RKO (cell line): ENCODE data around the gene TNS1.
A peak's percentile ranks its signal among the peaks of the same experiment; 100 is the strongest.
"Not testable (repeated sequence)": the region's sequence is repeated elsewhere in the genome, so short reads cannot be mapped to it uniquely, and the experiment has no call there.

Experiments
- DNase-seq: peaks from one replicate; pipeline ENCODE4 v3.0.0-alpha.2; 2016; ENCODE audit warnings: low spot score

The TNS1 gene

GRCh38 chr2:217795706-217796465, 206.9 kb downstream of the TNS1 start:
- DNase-seq: no peak

GRCh38 chr2:217795067-217795466, 207.7 kb downstream of the TNS1 start:
- no peak for DNase-seq

GRCh38 chr2:217794133-217794986, 208.4 kb downstream of the TNS1 start:
- no peak for DNase-seq

GRCh38 chr2:217793566-217794132, 209.1 kb downstream of the TNS1 start:
- no peak for DNase-seq

- no peak for DNase-seq
Observed at GRCh38 chr2:217792626-217793527, 209.9 kb downstream of the TNS1 start.

- no peak for DNase-seq
Observed at GRCh38 chr2:217791551-217791950, 211.2 kb downstream of the TNS1 start.

GRCh38 chr2:217790681-217791392, 212.0 kb downstream of the TNS1 start:
- DNase-seq: peak; percentile 44

GRCh38 chr2:217790195-217790594, 212.6 kb downstream of the TNS1 start:
- DNase-seq: no peak

- DNase-seq: no peak
Observed at GRCh38 chr2:217789736-217790181, 213.0 kb downstream of the TNS1 start.

- DNase-seq: peak; percentile 52
Observed at GRCh38 chr2:217789003-217789735, 213.6 kb downstream of the TNS1 start.

GRCh38 chr2:217788669-217789002, 214.2 kb downstream of the TNS1 start:
- DNase-seq: no peak

GRCh38 chr2:217787160-217787877, 215.5 kb downstream of the TNS1 start:
- DNase-seq: no peak

GRCh38 chr2:217786560-217786959, 216.2 kb downstream of the TNS1 start:
- not testable (repeated sequence) for DNase-seq

GRCh38 chr2:217785544-217786045, 217.2 kb downstream of the TNS1 start:
- peak; percentile 61 for DNase-seq

GRCh38 chr2:217784996-217785543, 217.7 kb downstream of the TNS1 start:
- no peak for DNase-seq

- DNase-seq: no peak
Observed at GRCh38 chr2:217783243-217783642, 219.6 kb downstream of the TNS1 start.

GRCh38 chr2:217777906-217778305, 224.9 kb downstream of the TNS1 start:
- DNase-seq: no peak

GRCh38 chr2:217776631-217777030, 226.2 kb downstream of the TNS1 start:
- no peak for DNase-seq

- DNase-seq: no peak
Observed at GRCh38 chr2:217775920-217776503, 226.8 kb downstream of the TNS1 start.
